Choroid plexus epithelial cell (primary cell): ENCODE measurements around the gene TIAL1.
"Not testable (repeated sequence)": the region's sequence is repeated elsewhere in the genome, so short reads cannot be mapped to it uniquely, and the experiment has no call there.

ENCODE experiments used
- DNase-seq: peaks from one replicate; pipeline ENCODE4 v3.0.0-alpha.2; 2010; ENCODE audit warnings: low read depth
- H3K4me3 ChIP-seq: 2 replicates; pipeline ENCODE4 v1.5.1; 2011; ENCODE audit warnings: low read depth, mild to moderate bottlenecking, control low read depth, low read length, moderate library complexity
- TF ChIP-seq, protein P1 (sequence below): conservative IDR thresholded peaks from 2 replicates; pipeline ENCODE4 v1.5.1; 2011; ENCODE audit warnings: low read depth, mild to moderate bottlenecking, control low read depth, inconsistent platforms, low read length, moderate library complexity

Gene TIAL1

GRCh38 chr10:119575506-119575905, 21.3 kb downstream of the TIAL1 start:
- TF ChIP-seq, protein P1, sequence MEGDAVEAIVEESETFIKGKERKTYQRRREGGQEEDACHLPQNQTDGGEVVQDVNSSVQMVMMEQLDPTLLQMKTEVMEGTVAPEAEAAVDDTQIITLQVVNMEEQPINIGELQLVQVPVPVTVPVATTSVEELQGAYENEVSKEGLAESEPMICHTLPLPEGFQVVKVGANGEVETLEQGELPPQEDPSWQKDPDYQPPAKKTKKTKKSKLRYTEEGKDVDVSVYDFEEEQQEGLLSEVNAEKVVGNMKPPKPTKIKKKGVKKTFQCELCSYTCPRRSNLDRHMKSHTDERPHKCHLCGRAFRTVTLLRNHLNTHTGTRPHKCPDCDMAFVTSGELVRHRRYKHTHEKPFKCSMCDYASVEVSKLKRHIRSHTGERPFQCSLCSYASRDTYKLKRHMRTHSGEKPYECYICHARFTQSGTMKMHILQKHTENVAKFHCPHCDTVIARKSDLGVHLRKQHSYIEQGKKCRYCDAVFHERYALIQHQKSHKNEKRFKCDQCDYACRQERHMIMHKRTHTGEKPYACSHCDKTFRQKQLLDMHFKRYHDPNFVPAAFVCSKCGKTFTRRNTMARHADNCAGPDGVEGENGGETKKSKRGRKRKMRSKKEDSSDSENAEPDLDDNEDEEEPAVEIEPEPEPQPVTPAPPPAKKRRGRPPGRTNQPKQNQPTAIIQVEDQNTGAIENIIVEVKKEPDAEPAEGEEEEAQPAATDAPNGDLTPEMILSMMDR, result no peak
- peak; percentile 51 for DNase-seq
- no peak overlapping the region for H3K4me3 ChIP-seq

GRCh38 chr10:119567978-119568377, 28.8 kb downstream of the TIAL1 start:
- no peak for DNase-seq
- no peak overlapping the region for H3K4me3 ChIP-seq
- TF ChIP-seq, protein P1, result no peak

- H3K4me3 ChIP-seq, result no peak overlapping the region
- DNase-seq, result no peak
- TF ChIP-seq, protein P1, result no peak
These were observed 34.7 kb downstream of the TIAL1 start for GRCh38 chr10:119562097-119562496.

- DNase-seq, H3K4me3 ChIP-seq: not testable (repeated sequence)
These were observed 37.3 kb downstream of the TIAL1 start for GRCh38 chr10:119559511-119559910.

DNA sequence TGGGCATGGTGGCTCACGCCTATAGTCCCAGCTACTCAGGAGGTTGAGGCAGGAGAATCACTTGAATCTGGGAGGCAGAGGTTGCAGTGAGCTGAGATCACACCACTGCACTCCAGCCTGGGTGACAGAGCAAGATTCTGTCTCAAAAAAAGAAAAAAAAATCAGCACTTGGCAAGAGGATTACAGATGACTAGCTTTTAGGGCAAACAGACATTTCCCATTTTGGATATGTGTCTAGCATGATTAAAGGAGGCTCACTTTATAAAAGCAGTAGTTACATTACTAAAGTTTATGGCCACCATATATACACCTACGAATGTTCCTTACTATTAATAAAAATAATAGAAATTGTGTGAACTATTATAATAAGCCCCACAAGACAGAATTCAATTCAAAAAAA, 40.7 kb downstream of the TIAL1 start:
- not testable (repeated sequence) for H3K4me3 ChIP-seq, DNase-seq

GRCh38 chr10:119555178-119555784, 41.5 kb downstream of the TIAL1 start:
- no peak for DNase-seq
- TF ChIP-seq, protein P1, result no peak
- H3K4me3 ChIP-seq, result no peak overlapping the region

- TF ChIP-seq, protein P1, result no peak
- DNase-seq, result no peak
- H3K4me3 ChIP-seq, result no peak overlapping the region
These were observed 45.9 kb downstream of the TIAL1 start for GRCh38 chr10:119550827-119551226.

DNA sequence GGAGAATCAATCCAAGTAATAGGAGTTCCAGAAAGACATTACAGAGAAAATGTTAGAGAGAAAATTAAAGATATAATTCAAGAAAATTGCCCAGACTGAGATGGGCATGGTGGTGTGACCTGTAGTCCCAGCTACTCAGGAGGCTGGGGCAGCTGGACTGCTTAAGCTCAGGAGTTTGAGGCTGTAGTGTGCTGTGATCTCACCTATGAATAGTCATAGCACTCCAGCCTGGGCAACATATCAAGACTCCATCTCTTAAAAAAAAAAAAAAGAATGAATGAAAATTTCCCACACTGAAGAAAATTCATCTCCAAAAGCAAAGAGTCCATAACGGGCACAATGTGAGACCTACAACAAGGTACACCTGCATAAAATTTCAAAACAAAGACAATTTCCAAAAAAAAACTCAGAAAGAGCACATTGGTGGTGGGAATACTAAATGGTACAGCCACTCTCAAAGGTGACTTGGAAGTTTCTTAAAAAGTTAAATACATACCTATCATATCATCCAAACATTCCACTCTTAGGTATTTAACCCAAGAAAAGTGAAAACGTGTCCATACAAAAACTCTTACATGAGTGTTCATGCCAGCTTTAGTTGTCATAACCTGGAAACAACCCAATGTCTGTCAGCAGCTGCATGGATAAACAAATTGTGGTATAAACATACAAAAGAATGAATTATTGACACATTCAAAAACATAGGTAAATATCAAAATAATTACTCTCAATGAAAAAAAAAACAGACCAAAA, 47.3 kb downstream of the TIAL1 start:
- DNase-seq, result no peak
- no peak overlapping the region for H3K4me3 ChIP-seq
- TF ChIP-seq, protein P1, result no peak
